Mesenteric fat pad (tissue), 1 donor: Measurements from ENCODE around the gene PTP4A2. TPM values are rescaled to one million over a fixed set of nuclear protein-coding genes. Genes with fewer than 3 reads are reported as not detected.
"Not testable (repeated sequence)": the region's sequence is repeated elsewhere in the genome, so short reads cannot be mapped to it uniquely, and the experiment has no call there.

Source experiments
- DNase-seq: peaks from one replicate; pipeline ENCODE4 v3.0.0-alpha.2; 2020; ENCODE audit warnings: low spot score
- total RNA-seq: library from RNA; stranded (reverse); fragmentation: NEBNext Ultra II Directional; extraction: Animal tissue kit (Norgen Biotek cat#: 25700); gene quantifications from one replicate; pipeline ENCODE4 v1.2.1, GENCODE V29; 2021
- donor health status: DM: yes; HTN: yes; CAD: no.

Gene PTP4A2
- total RNA-seq, 1 donor from 2014 or later: 472 TPM

- no peak for DNase-seq
Observed at GRCh38 chr1:31951276-31951675, 13.1 kb upstream of the PTP4A2 start.

GRCh38 chr1:31949862-31950261 lies 11.7 kb upstream of the PTP4A2 start:
- DNase-seq: no peak

GRCh38 chr1:31945677-31946076 lies 7.5 kb upstream of the PTP4A2 start:
- not testable (repeated sequence) for DNase-seq

- peak; percentile 95 for DNase-seq
Observed at GRCh38 chr1:31944205-31945089, 6.3 kb upstream of the PTP4A2 start.

GRCh38 chr1:31943546-31944184 lies 5.5 kb upstream of the PTP4A2 start:
- DNase-seq: no peak

- not testable (repeated sequence) for DNase-seq
Observed at GRCh38 chr1:31942061-31942460, 3.9 kb upstream of the PTP4A2 start.

- DNase-seq: no peak
Observed at GRCh38 chr1:31939484-31940329, 1.5 kb upstream of the PTP4A2 start.

- peak; percentile 94 for DNase-seq
Observed at GRCh38 chr1:31937300-31938183, 626 bp downstream of the PTP4A2 start.

GRCh38 chr1:31936981-31937299 lies 1.2 kb downstream of the PTP4A2 start:
- DNase-seq: no peak

- DNase-seq: no peak
Observed at GRCh38 chr1:31936278-31936980, 1.7 kb downstream of the PTP4A2 start.

- no peak for DNase-seq
Observed at GRCh38 chr1:31934706-31935629, 3.2 kb downstream of the PTP4A2 start.

- DNase-seq: no peak
Observed at GRCh38 chr1:31932491-31933316, 5.5 kb downstream of the PTP4A2 start.

- DNase-seq: no peak
Observed at GRCh38 chr1:31931593-31932225, 6.5 kb downstream of the PTP4A2 start.

GRCh38 chr1:31930836-31931592 lies 7.2 kb downstream of the PTP4A2 start:
- no peak for DNase-seq

- DNase-seq: no peak
Observed at GRCh38 chr1:31927661-31927980, 10.5 kb downstream of the PTP4A2 start.

- no peak for DNase-seq
Observed at GRCh38 chr1:31926853-31927660, 11.1 kb downstream of the PTP4A2 start.
